Measurements from ENCODE around the gene FLYWCH1.
"Not testable (repeated sequence)": the region's sequence is repeated elsewhere in the genome, so short reads cannot be mapped to it uniquely, and the experiment has no call there.

Gene FLYWCH1

DNA sequence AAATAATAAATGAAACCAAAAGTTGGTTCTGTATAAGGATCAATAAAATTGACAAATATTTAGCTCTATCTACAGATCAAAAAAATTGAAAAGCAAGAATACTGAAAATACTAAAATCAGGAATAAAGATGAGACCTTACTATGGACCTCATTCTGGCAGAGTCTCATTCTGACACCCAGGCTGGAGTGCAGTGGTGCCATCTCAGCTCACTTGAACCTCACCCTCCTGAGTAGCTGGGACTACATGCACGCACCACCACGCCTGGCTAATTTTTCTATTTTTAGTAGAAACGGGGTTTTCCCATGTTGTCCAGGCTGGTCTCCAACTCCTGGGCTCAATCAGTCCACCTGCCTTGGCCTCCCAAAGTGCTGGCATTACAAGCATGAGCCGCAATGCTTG, 30.3 kb downstream of the FLYWCH1 start:
- Histone ChIP-seq H3K27ac (ENCODE audit: low read depth, low read length, severe bottlenecking) (no peak overlapping the region), H3K9me3 (ENCODE audit: control insufficient read depth, low read length) (peaks cover 5% of the 10 kb centered on the region), H3K4me3 (ENCODE audit: extremely low read depth, insufficient read depth, low read length, poor library complexity, severe bottlenecking) (no peak overlapping the region), H3K4me1 (ENCODE audit: control insufficient read depth, insufficient read depth, low read length, poor library complexity, severe bottlenecking) (no peaks in the 10 kb centered on the region), H3K36me3 (ENCODE audit: control insufficient read depth, insufficient read depth, low read length) (peaks cover 61% of the 10 kb centered on the region)
- WGBS, 2 experiments (ENCODE audit: insufficient coverage in 2 of 2), result 95 to 98% methylated on average over 4 of the region's 4 CpGs

DNA sequence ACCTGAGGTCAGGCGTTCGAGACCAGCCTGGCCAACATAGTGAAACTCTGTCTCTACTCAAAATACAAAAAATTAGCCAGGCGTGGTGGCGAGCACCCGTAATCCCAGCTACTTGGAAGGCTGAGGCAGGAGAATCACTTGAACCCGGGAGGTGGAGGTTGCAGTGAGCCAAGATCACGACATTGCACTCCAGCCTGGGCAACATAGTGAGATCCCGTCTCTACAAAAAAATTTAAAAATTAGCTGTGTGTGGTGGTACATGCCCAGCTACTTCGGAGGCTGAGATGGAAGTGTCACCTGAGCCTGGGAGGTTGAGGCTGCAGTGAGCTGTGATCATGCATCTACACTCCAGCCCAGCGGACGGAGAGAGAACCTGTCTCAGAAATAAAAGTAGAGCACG, 32.0 kb downstream of the FLYWCH1 start:
- H3K9me3 ChIP-seq (ENCODE audit: control insufficient read depth, low read length); H3K4me1 ChIP-seq (ENCODE audit: control insufficient read depth, insufficient read depth, low read length, poor library complexity, severe bottlenecking); H3K27ac ChIP-seq (ENCODE audit: low read depth, low read length, severe bottlenecking); H3K4me3 ChIP-seq (ENCODE audit: extremely low read depth, insufficient read depth, low read length, poor library complexity, severe bottlenecking): not testable (repeated sequence)
- 82 to 92% methylated on average over 9 to 11 of the region's 12 CpGs for WGBS, 2 experiments (ENCODE audit: insufficient coverage in 2 of 2)
- H3K36me3 ChIP-seq (ENCODE audit: control insufficient read depth, insufficient read depth, low read length), result peaks cover 57% of the 10 kb centered on the region

DNA sequence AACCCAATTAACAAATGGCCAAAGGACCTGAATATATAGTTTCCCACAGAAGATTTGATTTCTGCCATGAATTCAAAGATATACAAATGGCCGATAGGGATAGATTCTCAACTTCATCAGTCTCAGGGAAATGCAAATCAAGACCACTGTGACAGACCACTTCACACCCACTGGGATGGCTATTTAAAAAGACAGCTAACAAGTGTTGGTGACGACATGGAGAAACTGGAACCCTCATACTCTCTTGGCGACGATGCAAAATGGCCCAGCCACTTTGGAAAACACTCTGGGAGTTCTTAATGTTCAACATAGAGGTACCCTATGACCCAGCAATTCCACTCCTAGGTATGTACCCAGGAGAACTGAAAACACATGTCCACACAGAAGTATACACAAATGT, 34.9 kb downstream of the FLYWCH1 start:
- Histone ChIP-seq H3K4me3 (ENCODE audit: extremely low read depth, insufficient read depth, low read length, poor library complexity, severe bottlenecking) (no peak overlapping the region), H3K9me3 (ENCODE audit: control insufficient read depth, low read length) (peaks cover 5% of the 10 kb centered on the region), H3K27ac (ENCODE audit: low read depth, low read length, severe bottlenecking) (no peak overlapping the region), H3K36me3 (ENCODE audit: control insufficient read depth, insufficient read depth, low read length) (peaks cover 43% of the 10 kb centered on the region), H3K4me1 (ENCODE audit: control insufficient read depth, insufficient read depth, low read length, poor library complexity, severe bottlenecking) (no peaks in the 10 kb centered on the region)
- 97 to 100% methylated on average over 3 to 4 of the region's 4 CpGs for WGBS, 2 experiments (ENCODE audit: insufficient coverage in 2 of 2)

DNA sequence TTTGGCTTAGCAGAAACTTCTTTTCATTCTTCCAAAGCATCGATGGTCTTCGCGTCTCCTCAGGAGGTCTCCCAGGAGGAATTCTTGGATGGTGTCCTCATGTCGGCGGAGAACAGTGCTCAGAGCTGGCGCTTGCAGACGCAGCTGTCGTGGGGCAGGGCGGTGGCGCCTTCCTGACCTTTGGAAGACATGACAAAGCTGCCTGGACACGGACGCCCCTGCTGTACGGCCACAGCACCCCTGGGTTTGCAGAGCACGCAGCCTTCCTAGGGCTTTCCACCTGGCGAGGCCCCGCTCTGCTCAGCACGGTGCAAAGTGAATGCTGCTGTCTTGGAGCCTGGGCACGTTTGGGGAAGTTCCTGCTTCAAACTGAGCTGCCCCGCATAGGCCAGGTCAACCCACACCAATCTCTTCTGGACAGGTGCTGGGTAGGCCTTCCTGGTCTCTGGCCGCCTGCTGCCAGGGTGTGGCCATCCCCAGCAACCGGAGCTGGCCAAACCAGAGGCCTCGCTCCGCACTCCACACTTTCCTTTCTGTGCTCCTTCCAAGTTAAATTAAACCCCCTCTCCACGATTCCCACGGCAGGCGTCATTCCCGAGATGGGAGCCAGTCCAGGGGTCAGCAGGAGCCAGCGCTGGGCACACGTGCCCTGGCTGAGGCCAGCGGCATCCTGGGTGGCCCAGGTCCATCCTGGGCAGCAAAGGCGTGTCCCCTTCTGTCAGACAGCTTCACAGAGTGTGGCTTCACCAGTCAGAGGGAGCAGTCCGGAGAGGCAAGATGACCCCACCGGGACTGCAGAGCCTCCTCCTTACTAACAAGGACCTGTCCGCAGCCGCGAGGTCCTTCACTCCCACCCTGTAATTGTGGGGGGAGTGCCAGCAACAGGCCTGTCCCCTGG, 37.3 kb downstream of the FLYWCH1 start:
- H3K36me3 ChIP-seq (ENCODE audit: control insufficient read depth, insufficient read depth, low read length), result peaks cover 23% of the 10 kb centered on the region
- no peaks in the 10 kb centered on the region for H3K4me1 ChIP-seq (ENCODE audit: control insufficient read depth, insufficient read depth, low read length, poor library complexity, severe bottlenecking)
- H3K27ac ChIP-seq (ENCODE audit: low read depth, low read length, severe bottlenecking), result no peak overlapping the region
- no peak overlapping the region for H3K4me3 ChIP-seq (ENCODE audit: extremely low read depth, insufficient read depth, low read length, poor library complexity, severe bottlenecking)
- peaks cover 5% of the 10 kb centered on the region for H3K9me3 ChIP-seq (ENCODE audit: control insufficient read depth, low read length)
- WGBS, 2 experiments (ENCODE audit: insufficient coverage in 2 of 2), result 91 to 92% methylated on average over 30 to 35 of the region's 36 CpGs

DNA sequence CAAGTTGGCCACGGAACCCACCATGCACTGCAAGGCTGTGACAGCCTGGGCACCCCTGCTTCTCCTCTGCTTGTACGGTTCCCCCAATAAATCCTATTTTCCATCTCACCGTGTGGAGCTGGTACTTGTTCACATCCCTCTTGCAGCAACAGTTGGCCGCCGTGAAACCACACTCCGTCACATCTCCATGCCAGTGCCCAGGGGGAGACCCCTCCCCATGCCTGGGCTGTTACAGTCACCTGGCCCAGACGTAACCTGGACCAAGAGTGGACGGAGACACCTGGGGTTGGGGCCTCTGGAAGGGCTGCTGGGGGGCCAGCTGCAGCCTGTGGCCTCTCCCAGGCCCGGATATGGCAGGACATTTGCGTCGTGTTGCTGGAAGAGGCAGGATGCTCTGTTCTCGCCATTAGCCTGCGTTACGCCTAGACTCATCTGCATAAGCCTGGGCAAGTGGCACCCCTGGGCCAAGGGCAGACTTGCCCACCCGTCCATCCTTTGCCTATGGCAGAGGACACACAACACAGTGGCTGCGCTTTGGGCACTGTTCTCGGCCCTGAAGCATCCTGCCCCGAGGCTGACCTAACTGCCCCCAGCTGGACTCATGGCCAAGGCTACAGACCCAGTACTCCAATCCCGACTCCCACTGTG, 38.1 kb downstream of the FLYWCH1 start:
- Histone ChIP-seq H3K36me3 (ENCODE audit: control insufficient read depth, insufficient read depth, low read length) (peaks cover 23% of the 10 kb centered on the region), H3K27ac (ENCODE audit: low read depth, low read length, severe bottlenecking) (no peak overlapping the region), H3K4me1 (ENCODE audit: control insufficient read depth, insufficient read depth, low read length, poor library complexity, severe bottlenecking) (no peaks in the 10 kb centered on the region), H3K4me3 (ENCODE audit: extremely low read depth, insufficient read depth, low read length, poor library complexity, severe bottlenecking) (no peak overlapping the region), H3K9me3 (ENCODE audit: control insufficient read depth, low read length) (peaks cover 5% of the 10 kb centered on the region)
- 96% methylated on average over 19 of the region's 19 CpGs for WGBS, 2 experiments (ENCODE audit: insufficient coverage in 2 of 2)

DNA sequence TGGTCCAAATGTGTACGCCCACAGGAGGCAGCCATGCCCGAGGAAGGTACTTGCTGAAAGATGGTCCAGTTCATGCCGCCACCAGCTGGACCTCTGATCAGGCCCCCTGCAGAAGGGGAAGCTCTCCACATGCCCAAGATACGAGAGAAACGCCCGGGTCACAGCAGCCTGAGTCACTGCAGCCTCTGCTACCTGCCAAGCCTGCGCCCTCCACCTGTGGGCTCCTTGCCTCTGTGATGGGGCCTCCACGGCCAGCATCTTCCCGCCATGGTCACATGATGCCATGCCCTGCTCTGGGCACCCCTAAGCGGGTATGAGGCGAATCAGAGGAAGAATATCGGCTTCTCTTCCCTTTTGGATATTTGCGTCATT, 38.6 kb downstream of the FLYWCH1 start:
- no peak overlapping the region for H3K27ac ChIP-seq (ENCODE audit: low read depth, low read length, severe bottlenecking)
- H3K4me3 ChIP-seq (ENCODE audit: extremely low read depth, insufficient read depth, low read length, poor library complexity, severe bottlenecking), result no peak overlapping the region
- 95 to 96% methylated on average over 12 to 13 of the region's 13 CpGs for WGBS, 2 experiments (ENCODE audit: insufficient coverage in 2 of 2)
- H3K9me3 ChIP-seq (ENCODE audit: control insufficient read depth, low read length), result peaks cover 5% of the 10 kb centered on the region
- peaks cover 23% of the 10 kb centered on the region for H3K36me3 ChIP-seq (ENCODE audit: control insufficient read depth, insufficient read depth, low read length)
- no peaks in the 10 kb centered on the region for H3K4me1 ChIP-seq (ENCODE audit: control insufficient read depth, insufficient read depth, low read length, poor library complexity, severe bottlenecking)

DNA sequence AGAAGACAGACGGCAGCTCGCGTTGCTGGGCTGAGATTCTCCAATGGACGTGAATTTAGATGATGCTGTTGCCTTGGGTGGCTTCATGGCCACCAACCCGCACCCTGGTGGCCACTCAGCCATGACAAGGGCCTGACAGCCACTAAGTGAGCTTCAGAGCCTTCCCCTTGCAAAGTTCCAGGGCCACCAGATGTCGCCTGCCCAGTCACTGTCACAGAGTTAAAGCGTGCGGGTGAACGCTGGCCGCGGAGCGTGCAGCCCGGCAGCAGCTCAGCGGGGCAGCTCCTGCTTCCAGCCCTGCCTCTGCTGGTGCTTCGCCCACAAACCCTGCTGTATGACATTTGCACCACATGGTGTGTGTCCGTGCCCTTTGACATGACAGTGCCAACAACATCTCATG, 39.0 kb downstream of the FLYWCH1 start:
- Histone ChIP-seq H3K9me3 (ENCODE audit: control insufficient read depth, low read length) (peaks cover 5% of the 10 kb centered on the region), H3K4me3 (ENCODE audit: extremely low read depth, insufficient read depth, low read length, poor library complexity, severe bottlenecking) (no peak overlapping the region), H3K27ac (ENCODE audit: low read depth, low read length, severe bottlenecking) (no peak overlapping the region), H3K36me3 (ENCODE audit: control insufficient read depth, insufficient read depth, low read length) (peaks cover 23% of the 10 kb centered on the region), H3K4me1 (ENCODE audit: control insufficient read depth, insufficient read depth, low read length, poor library complexity, severe bottlenecking) (peaks cover 1% of the 10 kb centered on the region)
- 91 to 93% methylated on average over 14 to 16 of the region's 16 CpGs for WGBS, 2 experiments (ENCODE audit: insufficient coverage in 2 of 2)

DNA sequence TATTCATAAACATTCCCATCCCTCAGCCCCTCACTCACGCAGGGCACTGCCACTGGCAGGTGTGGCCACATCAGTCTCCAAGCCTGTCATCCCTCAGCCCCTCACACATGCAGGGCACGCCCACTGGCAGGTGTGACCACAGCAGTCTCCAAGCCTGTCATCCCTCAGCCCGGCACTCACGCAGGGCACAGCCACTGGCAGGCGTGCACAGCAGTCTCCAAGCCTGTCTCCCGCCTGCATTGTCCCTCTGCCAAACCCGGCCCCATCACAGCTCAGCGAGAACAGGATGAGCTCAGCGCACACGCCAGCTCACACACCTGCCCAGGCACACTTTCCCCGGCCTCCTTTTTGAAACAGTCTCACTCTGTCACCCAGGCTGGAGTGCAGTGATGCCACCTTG, 40.9 kb downstream of the FLYWCH1 start:
- Histone ChIP-seq H3K4me1 (ENCODE audit: control insufficient read depth, insufficient read depth, low read length, poor library complexity, severe bottlenecking) (peaks cover 10% of the 10 kb centered on the region), H3K27ac (ENCODE audit: low read depth, low read length, severe bottlenecking) (no peak overlapping the region), H3K36me3 (ENCODE audit: control insufficient read depth, insufficient read depth, low read length) (peaks cover 11% of the 10 kb centered on the region), H3K9me3 (ENCODE audit: control insufficient read depth, low read length) (no peaks in the 10 kb centered on the region), H3K4me3 (ENCODE audit: extremely low read depth, insufficient read depth, low read length, poor library complexity, severe bottlenecking) (no peak overlapping the region)
- 85 to 86% methylated on average over 9 to 11 of the region's 11 CpGs for WGBS, 2 experiments (ENCODE audit: insufficient coverage in 2 of 2)

DNA sequence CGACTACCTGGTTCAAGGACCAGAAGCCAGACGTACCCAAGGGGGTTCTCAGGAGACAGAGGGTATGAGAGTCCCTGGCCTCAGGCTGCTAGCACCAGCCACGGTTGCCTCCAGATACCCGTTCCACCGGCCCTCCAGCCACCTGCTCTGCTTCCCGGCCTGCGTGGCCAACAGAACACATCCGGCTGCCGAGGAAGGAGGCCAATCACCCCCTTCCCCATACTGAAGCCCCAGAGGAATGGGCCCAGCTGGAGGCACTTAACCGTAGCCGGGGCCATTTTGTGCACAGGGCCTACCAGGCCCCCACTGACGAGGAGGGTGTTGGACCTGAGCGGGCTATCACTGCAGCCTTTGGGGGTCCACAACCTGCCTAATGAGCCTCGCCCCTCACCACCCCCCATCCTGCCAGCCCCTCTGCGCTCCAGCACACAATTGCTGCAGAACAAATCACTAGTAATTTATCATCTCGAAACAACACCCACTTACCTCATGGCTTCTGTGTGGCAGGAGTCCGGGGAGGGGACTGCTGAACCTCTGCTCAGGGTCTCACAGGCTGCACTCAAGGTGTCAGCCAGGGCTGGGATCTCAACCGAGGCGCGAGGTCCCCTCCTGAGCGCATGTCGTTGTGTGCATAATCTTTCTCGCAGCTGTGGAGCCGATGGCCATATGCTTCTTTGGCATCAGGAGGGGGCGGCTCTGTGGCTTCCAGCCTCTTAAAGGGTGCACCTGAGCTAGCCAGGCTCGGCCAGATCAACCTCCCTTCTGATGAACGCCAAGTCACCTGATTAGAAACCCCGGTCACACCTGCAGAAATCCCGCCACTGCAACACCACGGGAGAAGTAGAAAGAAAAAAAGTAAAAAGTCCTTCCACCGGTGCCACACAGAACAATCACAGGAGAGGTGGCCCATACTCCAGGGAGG, 42.2 kb downstream of the FLYWCH1 start:
- H3K27ac ChIP-seq (ENCODE audit: low read depth, low read length, severe bottlenecking), result no peak overlapping the region

DNA sequence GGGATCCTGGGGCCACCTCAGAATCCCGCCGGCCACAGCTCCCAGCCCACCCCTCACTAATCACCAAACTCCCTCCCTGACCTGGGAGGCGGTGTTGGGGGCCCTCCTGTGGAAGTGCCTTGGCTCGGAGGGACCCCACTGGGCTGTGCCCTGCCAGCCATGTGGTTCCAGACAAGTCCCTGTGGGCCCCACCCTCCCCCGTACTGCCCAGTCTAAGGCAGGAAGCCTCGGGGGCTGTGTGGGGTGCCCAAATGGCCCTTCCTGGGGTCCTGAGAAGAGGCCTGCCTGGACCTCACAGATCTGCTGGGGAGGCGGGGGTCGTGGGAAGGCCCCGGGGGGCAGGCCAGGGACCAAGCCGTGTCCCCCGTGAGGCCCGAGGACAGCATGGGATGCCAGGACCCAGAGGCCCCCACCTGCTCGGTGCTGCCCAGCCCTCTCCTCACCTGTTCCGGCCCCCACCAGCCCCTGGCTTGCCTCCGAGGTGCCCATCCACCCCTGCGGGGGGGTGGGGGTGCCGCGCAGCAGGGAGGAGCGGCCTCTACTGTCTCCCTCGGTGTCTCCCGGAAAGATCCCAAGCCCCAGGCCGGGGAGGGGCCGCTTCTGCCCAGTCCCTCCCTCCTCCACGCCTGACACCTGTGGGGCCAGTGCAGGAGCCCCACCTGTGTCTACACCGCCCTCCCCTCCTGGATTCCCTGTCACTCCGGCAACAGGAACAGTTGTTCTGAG, 43.1 kb downstream of the FLYWCH1 start:
- H3K27ac ChIP-seq (ENCODE audit: low read depth, low read length, severe bottlenecking), result no peak overlapping the region
- WGBS, 2 experiments (ENCODE audit: insufficient coverage in 2 of 2), result 85 to 89% methylated on average over 14 to 24 of the region's 26 CpGs
- no peak overlapping the region for H3K4me3 ChIP-seq (ENCODE audit: extremely low read depth, insufficient read depth, low read length, poor library complexity, severe bottlenecking)
- no peaks in the 10 kb centered on the region for H3K9me3 ChIP-seq (ENCODE audit: control insufficient read depth, low read length)
- H3K4me1 ChIP-seq (ENCODE audit: control insufficient read depth, insufficient read depth, low read length, poor library complexity, severe bottlenecking), result peaks cover 10% of the 10 kb centered on the region
- H3K36me3 ChIP-seq (ENCODE audit: control insufficient read depth, insufficient read depth, low read length), result no peaks in the 10 kb centered on the region

More for the DNA sequence above, 42.2 kb downstream of the FLYWCH1 start:
- 79 to 86% methylated on average over 22 of the region's 31 CpGs for WGBS, 2 experiments (ENCODE audit: insufficient coverage in 2 of 2)
- H3K9me3 ChIP-seq (ENCODE audit: control insufficient read depth, low read length), result no peaks in the 10 kb centered on the region
- peaks cover 10% of the 10 kb centered on the region for H3K4me1 ChIP-seq (ENCODE audit: control insufficient read depth, insufficient read depth, low read length, poor library complexity, severe bottlenecking)
- H3K4me3 ChIP-seq (ENCODE audit: extremely low read depth, insufficient read depth, low read length, poor library complexity, severe bottlenecking), result no peak overlapping the region
- H3K36me3 ChIP-seq (ENCODE audit: control insufficient read depth, insufficient read depth, low read length), result peaks cover 4% of the 10 kb centered on the region
